Spleen (tissue), 11 donors: ENCODE measurements around the gene NCAPG2. TPM values are rescaled to one million over a fixed set of nuclear protein-coding genes. Genes with fewer than 3 reads are reported as not detected.

ENCODE experiments used
- DNase-seq: peaks from one replicate; pipeline ENCODE4 v3.0.0-alpha.2; 2020
- H3K27ac ChIP-seq, 8 donors: fragments of 200-600 bp; sonication (generic) in 7 of 8; 1 replicate in 4 of 8; 2 replicates in 4 of 8; pipeline versions ENCODE4 v1.5.0 to v1.8.0; 2016 to 2021; ENCODE audit warnings: inconsistent platforms in 4 of 8, mild to moderate bottlenecking in 4 of 8, moderate library complexity in 1 of 8
- H3K27me3 ChIP-seq, 7 donors: fragments of 200-600 bp; sonication (generic) in 6 of 7; replicated peaks in 1 of 7; 1 replicate in 4 of 7; 2 replicates in 3 of 7; pipeline versions ENCODE4 v1.5.0 to v1.8.0; 2016 to 2021; ENCODE audit warnings: inconsistent platforms in 3 of 7, mild to moderate bottlenecking in 1 of 7
- H3K36me3 ChIP-seq, 6 donors: fragments of 200-600 bp; sonication (generic) in 5 of 6; 1 replicate in 4 of 6; 2 replicates in 2 of 6; pipeline versions ENCODE4 v1.5.0 to v1.8.0; 2016 to 2021; ENCODE audit warnings: inconsistent platforms in 2 of 6
- H3K4me1 ChIP-seq, 6 donors: fragments of 200-600 bp; sonication (generic) in 5 of 6; 1 replicate in 3 of 6; 2 replicates in 3 of 6; pipeline versions ENCODE4 v1.5.0 to v1.8.0; 2016 to 2021; ENCODE audit warnings: inconsistent platforms in 3 of 6
- H3K4me3 ChIP-seq, 8 donors: fragments of 200-600 bp; sonication (generic) in 7 of 8; 1 replicate in 4 of 8; 2 replicates in 4 of 8; pipeline versions ENCODE4 v1.5.0 to v1.8.0; 2016 to 2021; ENCODE audit warnings: inconsistent platforms in 4 of 8, mild to moderate bottlenecking in 4 of 8, moderate library complexity in 2 of 8
- H3K9me3 ChIP-seq, 8 donors: fragments of 200-600 bp; sonication (generic) in 7 of 8; 1 replicate in 4 of 8; 2 replicates in 4 of 8; pipeline versions ENCODE4 v1.5.0 to v1.8.0; 2016 to 2021; ENCODE audit warnings: inconsistent platforms in 4 of 8
- POLR2A ChIP-seq, 3 donors: fragments of 450-650 bp; IDR thresholded peaks; one replicate each; pipeline ENCODE4 v1.5.1; 2017; ENCODE audit warnings: antibody characterized with exemption in 3 of 3, mild to moderate bottlenecking in 1 of 3
- POLR2AphosphoS5 ChIP-seq, 3 donors: sonication (generic); formaldehyde crosslinking; IDR thresholded peaks; one replicate each; pipeline ENCODE4 v1.5.1; 2017; ENCODE audit warnings: antibody characterized with exemption in 3 of 3
- WGBS, 5 donors: extraction: QIAGEN DNeasy Blood & Tissue Kit in 3 of 5; methylation state at CpG; one replicate each; pipeline versions ENCODE4 v1.1.5 to v1.1.7; 2013 to 2018; 5-methylcytosine and 5-hydroxymethylcytosine counted together
- intact Hi-C: fragments of 100-400 bp; cut with DNase I; formaldehyde crosslinking; loops from one replicate; pipeline ENCODE4 v1.15.0; 2023; ENCODE audit warnings: low total_unique reads
- polyA plus RNA-seq, 3 donors: library from polyadenylated mRNA; stranded (reverse); fragments of 200-250 nt; gene quantifications; one replicate each; pipeline ENCODE4 v1.2.1, GENCODE V29; 2013
- total RNA-seq, 7 donors: library from RNA; depleted of rRNA in 3 of 7; stranded (reverse); fragments of >200 nt in 3 of 7; fragmentation: NEBNext Ultra II Directional in 4 of 7; extraction: Animal tissue kit (Norgen Biotek cat#: 25700) in 4 of 7; gene quantifications; one replicate each; pipeline versions ENCODE4 v1.1.0 to v1.2.1, GENCODE V29; 2016 to 2021
- TF ChIP-seq, protein P1 (sequence below), 11 experiments: fragments of 200-600 bp in 7 of 11; fragments of 450-650 bp in 4 of 11; sonication (generic) in 4 of 11; IDR thresholded peaks in 8 of 11; conservative IDR thresholded peaks in 3 of 11; 1 replicate in 7 of 11; 2 replicates in 4 of 11; pipeline versions ENCODE4 v1.4.0 to v1.8.0; 2016 to 2021; ENCODE audit warnings: antibody characterized with exemption in 11 of 11, inconsistent platforms in 4 of 11, mild to moderate bottlenecking in 1 of 11
- donor health status: healthy with polysubstance abuse.
- donor health status: DM: no; HTN: no; CAD: no; lungs with moderate emphysema.
- donor health status: DM: no; HTN: no; CAD: no.
- donor health status: Bipolar disorder and iron deficiency.
- donor health status: healthy.
- donor health status: DM: no; HTN: no; CAD: no.
- donor health status: DM: yes; HTN: yes; CAD: no.

NCAPG2 gene
- total and polyA plus RNA-seq, 10 donors: 2.2 to 18.0 (median 10.8) TPM

DNA sequence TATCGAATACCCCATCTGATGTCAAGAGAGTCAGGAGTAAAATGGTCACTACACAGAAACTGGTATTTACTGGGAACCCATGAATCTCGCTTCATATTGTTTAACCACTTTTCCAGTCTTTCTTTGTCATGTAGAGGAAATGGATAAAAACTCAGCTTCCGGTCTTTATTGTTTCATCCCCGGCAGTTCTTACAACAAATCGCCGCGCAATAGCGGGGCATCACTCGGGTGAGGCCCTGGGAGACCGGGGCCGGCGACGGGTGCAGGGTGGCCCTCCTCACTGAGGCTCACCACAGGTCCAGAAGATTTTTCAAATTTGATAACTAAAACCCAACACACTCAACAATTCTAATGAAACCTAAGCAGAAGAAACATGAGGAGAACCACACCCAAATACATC lies 81.4 kb downstream of the NCAPG2 start:
- Histone ChIP-seq H3K36me3 (peaks cover 0 to 32% (median 0%) of the 10 kb centered on the region in 6 donors), H3K27ac (no peak overlapping the region), H3K4me3 (no peak overlapping the region), H3K9me3 (no peaks in the 10 kb centered on the region), H3K4me1 (no peaks in the 10 kb centered on the region), H3K27me3 (no peaks in the 10 kb centered on the region)
- DNase-seq: no peak
- WGBS, 5 donors: 81 to 94% (median 88%) methylated on average over 13 of the region's 13 CpGs
- intact Hi-C loops: no loop called here
- TF ChIP-seq, protein P1, sequence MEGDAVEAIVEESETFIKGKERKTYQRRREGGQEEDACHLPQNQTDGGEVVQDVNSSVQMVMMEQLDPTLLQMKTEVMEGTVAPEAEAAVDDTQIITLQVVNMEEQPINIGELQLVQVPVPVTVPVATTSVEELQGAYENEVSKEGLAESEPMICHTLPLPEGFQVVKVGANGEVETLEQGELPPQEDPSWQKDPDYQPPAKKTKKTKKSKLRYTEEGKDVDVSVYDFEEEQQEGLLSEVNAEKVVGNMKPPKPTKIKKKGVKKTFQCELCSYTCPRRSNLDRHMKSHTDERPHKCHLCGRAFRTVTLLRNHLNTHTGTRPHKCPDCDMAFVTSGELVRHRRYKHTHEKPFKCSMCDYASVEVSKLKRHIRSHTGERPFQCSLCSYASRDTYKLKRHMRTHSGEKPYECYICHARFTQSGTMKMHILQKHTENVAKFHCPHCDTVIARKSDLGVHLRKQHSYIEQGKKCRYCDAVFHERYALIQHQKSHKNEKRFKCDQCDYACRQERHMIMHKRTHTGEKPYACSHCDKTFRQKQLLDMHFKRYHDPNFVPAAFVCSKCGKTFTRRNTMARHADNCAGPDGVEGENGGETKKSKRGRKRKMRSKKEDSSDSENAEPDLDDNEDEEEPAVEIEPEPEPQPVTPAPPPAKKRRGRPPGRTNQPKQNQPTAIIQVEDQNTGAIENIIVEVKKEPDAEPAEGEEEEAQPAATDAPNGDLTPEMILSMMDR (IDR thresholded peaks at IDR 0.05 in 8 of 11, conservative IDR thresholded peaks at IDR 0.05 in 3 of 11): no peak
- TF ChIP-seq POLR2A (IDR thresholded peaks at IDR 0.05) (no peak), POLR2AphosphoS5 (IDR thresholded peaks at IDR 0.05) (no peak)

GRCh38 chr7:158620839-158621441 lies 83.7 kb downstream of the NCAPG2 start:
- TF ChIP-seq POLR2AphosphoS5 (IDR thresholded peaks at IDR 0.05) (no peak), POLR2A (IDR thresholded peaks at IDR 0.05) (no peak)
- TF ChIP-seq, protein P1 (IDR thresholded peaks at IDR 0.05 in 8 of 11, conservative IDR thresholded peaks at IDR 0.05 in 3 of 11): no peak
- WGBS, 5 donors: 89 to 98% (median 95%) methylated on average over 6 of the region's 6 CpGs
- no peaks in the 10 kb centered on the region for H3K4me1 ChIP-seq
- no peaks in the 10 kb centered on the region for H3K9me3 ChIP-seq
- no peaks in the 10 kb centered on the region for H3K27me3 ChIP-seq
- peaks cover 0 to 14% (median 0%) of the 10 kb centered on the region in 6 donors for H3K36me3 ChIP-seq
- no peak overlapping the region for H3K27ac ChIP-seq
- intact Hi-C loops: no loop called here
- DNase-seq: no peak
- no peak overlapping the region for H3K4me3 ChIP-seq

- 96 to 98% (median 97%) methylated on average over 5 of the region's 5 CpGs for WGBS, 5 donors
- H3K27ac ChIP-seq: no peak overlapping the region
- no peak for DNase-seq
- TF ChIP-seq POLR2A (IDR thresholded peaks at IDR 0.05): no peak
- TF ChIP-seq, protein P1 (IDR thresholded peaks at IDR 0.05 in 8 of 11, conservative IDR thresholded peaks at IDR 0.05 in 3 of 11): no peak
- TF ChIP-seq POLR2AphosphoS5 (IDR thresholded peaks at IDR 0.05): no peak
- H3K4me1 ChIP-seq: no peaks in the 10 kb centered on the region
- H3K4me3 ChIP-seq: no peak overlapping the region
- H3K27me3 ChIP-seq: no peaks in the 10 kb centered on the region
- peaks cover 0 to 14% (median 0%) of the 10 kb centered on the region in 6 donors for H3K36me3 ChIP-seq
- intact Hi-C loops: no loop called here
- no peaks in the 10 kb centered on the region for H3K9me3 ChIP-seq
These were observed 84.2 kb downstream of the NCAPG2 start for GRCh38 chr7:158620418-158620817.

GRCh38 chr7:158618745-158619140 lies 85.9 kb downstream of the NCAPG2 start:
- no peak for DNase-seq
- Histone ChIP-seq H3K36me3 (peaks cover 0 to 9% (median 0%) of the 10 kb centered on the region in 6 donors), H3K9me3 (no peaks in the 10 kb centered on the region), H3K27me3 (no peaks in the 10 kb centered on the region), H3K4me1 (no peaks in the 10 kb centered on the region), H3K27ac (no peak overlapping the region), H3K4me3 (no peak overlapping the region)
- intact Hi-C loops: no loop called here
- WGBS, 5 donors: 96 to 98% (median 96%) methylated on average over 4 of the region's 4 CpGs
- TF ChIP-seq POLR2AphosphoS5 (IDR thresholded peaks at IDR 0.05) (no peak), POLR2A (IDR thresholded peaks at IDR 0.05) (no peak)
- TF ChIP-seq, protein P1 (IDR thresholded peaks at IDR 0.05 in 8 of 11, conservative IDR thresholded peaks at IDR 0.05 in 3 of 11): no peak
